NCI-H510A treated with DMSO at 0.1 percent for 48 hours (cell line): ENCODE measurements around the gene RAB17.

ENCODE experiments used
- DNase-seq: peaks from one replicate; lab custom pipeline; 2025; lab: John Stamatoyannopoulos, UW

Gene RAB17

GRCh38 chr2:237558961-237559641, 31.4 kb downstream of the RAB17 start:
- peak; percentile 92 for DNase-seq

GRCh38 chr2:237557633-237558015, 32.9 kb downstream of the RAB17 start:
- DNase-seq = no peak

GRCh38 chr2:237556773-237557632, 33.5 kb downstream of the RAB17 start:
- DNase-seq = peak; percentile 50

- no peak for DNase-seq
Observed at GRCh38 chr2:237555560-237555959, 35.0 kb downstream of the RAB17 start.

GRCh38 chr2:237553948-237554347, 36.6 kb downstream of the RAB17 start:
- no peak for DNase-seq

- DNase-seq = no peak
Observed at GRCh38 chr2:237552908-237553307, 37.6 kb downstream of the RAB17 start.

GRCh38 chr2:237551071-237551574, 39.4 kb downstream of the RAB17 start:
- no peak for DNase-seq

GRCh38 chr2:237549643-237550415, 40.7 kb downstream of the RAB17 start:
- DNase-seq = no peak

- DNase-seq = no peak
Observed at GRCh38 chr2:237549216-237549615, 41.3 kb downstream of the RAB17 start.

- peak; percentile 48 for DNase-seq
Observed at GRCh38 chr2:237547841-237548416, 42.6 kb downstream of the RAB17 start.

GRCh38 chr2:237546876-237547395, 43.6 kb downstream of the RAB17 start:
- DNase-seq = no peak

GRCh38 chr2:237546040-237546875, 44.3 kb downstream of the RAB17 start:
- DNase-seq = no peak

- DNase-seq = no peak
Observed at GRCh38 chr2:237542001-237542704, 48.4 kb downstream of the RAB17 start.

GRCh38 chr2:237541243-237541642, 49.3 kb downstream of the RAB17 start:
- DNase-seq = no peak

- peak; percentile 34 for DNase-seq
Observed at GRCh38 chr2:237540823-237541222, 49.7 kb downstream of the RAB17 start.

- no peak for DNase-seq
Observed at GRCh38 chr2:237540223-237540775, 50.2 kb downstream of the RAB17 start.

GRCh38 chr2:237539681-237540080, 50.9 kb downstream of the RAB17 start:
- DNase-seq = no peak

GRCh38 chr2:237538901-237539300, 51.6 kb downstream of the RAB17 start:
- no peak for DNase-seq

- no peak for DNase-seq
Observed at GRCh38 chr2:237538001-237538720, 52.4 kb downstream of the RAB17 start.
